Ishikawa (cell line): Measurements from ENCODE around the gene SMC6.

ENCODE experiments used
- CEBPB ChIP-seq: IDR thresholded peaks from 2 replicates; pipeline ENCODE4 v1.6.1; 2012
- CREB1 ChIP-seq: IDR thresholded peaks from 2 replicates; pipeline ENCODE4 v1.6.1; 2012; ENCODE audit warnings: low read depth
- EGR1 ChIP-seq: IDR thresholded peaks from 2 replicates; pipeline ENCODE4 v1.6.1; 2012
- EP300 ChIP-seq: IDR thresholded peaks from 2 replicates; pipeline ENCODE4 v1.6.1; 2012; ENCODE audit warnings: borderline replicate concordance
- FOXM1 ChIP-seq: IDR thresholded peaks from 2 replicates; pipeline ENCODE4 v1.6.1; 2012; ENCODE audit warnings: low read depth, borderline replicate concordance
- MAX ChIP-seq: IDR thresholded peaks from 2 replicates; pipeline ENCODE4 v1.6.1; 2012
- RAD21 ChIP-seq: IDR thresholded peaks from 2 replicates; pipeline ENCODE4 v1.6.1; 2012; ENCODE audit warnings: low read depth
- TAF1 ChIP-seq: IDR thresholded peaks from 2 replicates; pipeline ENCODE4 v1.6.1; 2012; ENCODE audit warnings: low read depth, mild to moderate bottlenecking

DNA sequence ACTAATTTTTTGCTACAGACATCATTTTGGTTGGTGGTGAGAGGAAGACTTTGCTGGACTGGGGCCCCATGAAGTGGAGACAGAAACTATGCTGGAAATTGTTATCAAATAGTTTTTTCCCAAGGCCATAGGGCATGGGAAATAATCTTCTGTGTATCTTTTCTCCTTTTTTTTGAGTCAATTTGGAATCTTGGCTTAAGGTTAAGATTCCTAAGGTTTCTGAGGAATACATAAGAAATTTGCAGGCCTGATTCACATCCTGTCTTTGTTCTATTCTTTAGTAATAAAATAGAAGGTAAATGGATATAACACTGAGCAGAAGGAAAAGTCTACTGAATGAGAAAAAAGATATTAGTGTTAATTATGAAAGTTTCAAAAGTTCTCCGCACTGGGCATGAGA lies 16.6 kb downstream of the SMC6 start:
- TF ChIP-seq FOXM1 (no peak), RAD21 (no peak), MAX (no peak), EP300 (no peak), CEBPB (no peak), TAF1 (no peak), EGR1 (no peak), CREB1 (no peak)
